Heart left ventricle (tissue), 13 donors: ENCODE measurements around the gene TBX18.

Source experiments
- POLR2A ChIP-seq, 2 donors: fragments of 450-650 bp; IDR thresholded peaks; one replicate each; pipeline ENCODE4 v1.6.1; 2017; ENCODE audit warnings: antibody characterized with exemption in 2 of 2, mild to moderate bottlenecking in 2 of 2, moderate library complexity in 2 of 2
- TF ChIP-seq, protein P1 (sequence below), 12 donors: fragments of 200-600 bp; sonication (generic) in 4 of 12; IDR thresholded peaks; one replicate each; pipeline versions ENCODE4 v1.5.0 to v1.8.0; 2018 to 2022; ENCODE audit warnings: antibody characterized with exemption in 12 of 12, mild to moderate bottlenecking in 5 of 12
- donor health status: ischemic (EF 13 %, LVEDD 7.1; RV severe dilation, severe dysfunction).
- donor health status: DM: no; HTN: yes; CAD: no.
- donor health status: DM: no; HTN: no; CAD: no.
- donor health status: ischemic (EF 25% LVEDD 6.9; RV normal size, moderate dysfunction).
- donor health status: ischemic (EF 25% LVEDD 5.7; RV mildly dilated, moderate dysfunction).
- donor health status: ischemic (EF 35%, LVEDD 5.7; RV mildly dilated, moderate dysfunction).
- donor health status: nonischemic (EF 11% LVEDD 7.7; RV severe dilation, severe dysfunction).
- donor health status: DM: yes; HTN: yes; CAD: no.
- donor health status: PGD.
- donor health status: ischemic (EF 29% LVEDD 5.4; RV normal size, mild dysfunction).
- donor health status: nonischemic (EF 23%, LVEDD 6.1; RV moderate dilation, normal function).

DNA sequence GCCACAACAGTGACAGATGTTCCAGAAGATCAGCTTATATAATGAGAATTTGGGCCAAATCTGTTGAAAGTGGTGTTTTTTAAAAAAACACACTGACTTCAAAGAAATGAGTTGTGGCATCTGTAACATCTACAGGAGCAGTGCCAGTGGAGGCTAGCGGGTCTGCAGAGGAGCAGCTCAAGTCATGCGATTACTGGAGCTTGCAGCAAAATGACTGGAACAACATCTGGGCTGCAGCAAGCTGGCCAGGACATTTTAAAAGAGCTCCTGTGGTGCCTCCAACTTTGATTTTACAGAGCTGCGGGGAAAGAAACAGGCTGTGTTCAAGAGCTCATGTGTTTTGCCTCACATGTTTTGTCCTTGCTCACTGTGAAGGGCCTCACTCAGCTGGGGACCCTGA, 57.2 kb downstream of the TBX18 start:
- TF ChIP-seq, protein P1, sequence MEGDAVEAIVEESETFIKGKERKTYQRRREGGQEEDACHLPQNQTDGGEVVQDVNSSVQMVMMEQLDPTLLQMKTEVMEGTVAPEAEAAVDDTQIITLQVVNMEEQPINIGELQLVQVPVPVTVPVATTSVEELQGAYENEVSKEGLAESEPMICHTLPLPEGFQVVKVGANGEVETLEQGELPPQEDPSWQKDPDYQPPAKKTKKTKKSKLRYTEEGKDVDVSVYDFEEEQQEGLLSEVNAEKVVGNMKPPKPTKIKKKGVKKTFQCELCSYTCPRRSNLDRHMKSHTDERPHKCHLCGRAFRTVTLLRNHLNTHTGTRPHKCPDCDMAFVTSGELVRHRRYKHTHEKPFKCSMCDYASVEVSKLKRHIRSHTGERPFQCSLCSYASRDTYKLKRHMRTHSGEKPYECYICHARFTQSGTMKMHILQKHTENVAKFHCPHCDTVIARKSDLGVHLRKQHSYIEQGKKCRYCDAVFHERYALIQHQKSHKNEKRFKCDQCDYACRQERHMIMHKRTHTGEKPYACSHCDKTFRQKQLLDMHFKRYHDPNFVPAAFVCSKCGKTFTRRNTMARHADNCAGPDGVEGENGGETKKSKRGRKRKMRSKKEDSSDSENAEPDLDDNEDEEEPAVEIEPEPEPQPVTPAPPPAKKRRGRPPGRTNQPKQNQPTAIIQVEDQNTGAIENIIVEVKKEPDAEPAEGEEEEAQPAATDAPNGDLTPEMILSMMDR (IDR thresholded peaks at IDR 0.05) = no peak
- TF ChIP-seq POLR2A (IDR thresholded peaks at IDR 0.05) = no peak
